IMR-90 (cell line): Measurements from ENCODE around the gene TBC1D16. TPM values are rescaled to one million over a fixed set of nuclear protein-coding genes. Genes with fewer than 3 reads are reported as not detected.

Experiments
- ATAC-seq: fragments of 200-7000 bp; cut with Tn5 transposase; 2 replicates; pipeline ENCODE4 v1.9.1; 2020; ENCODE audit warnings: low read depth, mild to moderate bottlenecking, moderate library complexity
- BruUV-seq: library from RNA; stranded (reverse); fragments of 400-500 nt; replicated peaks from 2 replicates; lab custom pipeline; 2021; lab: Mats Ljungman, UMichigan
- CTCF ChIA-PET: fragments of 300-600 bp; formaldehyde crosslinking; extraction: SDS; loops from one replicate; lab custom pipeline; 2021; ENCODE audit warnings: antibody characterized with exemption; lab: Yijun Ruan, JAX
- POLR2A ChIA-PET: fragments of 300-600 bp; sonication (Branson Sonifier 250); formaldehyde crosslinking; loops from one replicate; lab custom pipeline; 2022; ENCODE audit warnings: antibody characterized with exemption; ENCODE audit not compliant: unreplicated experiment; lab: Charles Lee
- DNase-seq: peaks from one replicate; pipeline ENCODE4 v3.0.0; 2013
- H2AFZ ChIP-seq: replicated peaks from 2 replicates; pipeline ENCODE3; 2013; ENCODE audit warnings: low read length, mild to moderate bottlenecking; ENCODE audit not compliant: poor library complexity
- H2AK5ac ChIP-seq: 2 replicates; pipeline ENCODE4 v1.6.1; 2013; ENCODE audit warnings: low read depth, low read length, inconsistent platforms
- H2AK9ac ChIP-seq: replicated peaks from 2 replicates; pipeline ENCODE3; 2013; ENCODE audit warnings: mild to moderate bottlenecking, low read depth, low read length, moderate library complexity; ENCODE audit not compliant: poor library complexity
- H2BK120ac ChIP-seq: 2 replicates; pipeline ENCODE4 v1.6.1; 2013; ENCODE audit warnings: low read depth, low read length, inconsistent platforms
- H2BK15ac ChIP-seq: 3 replicates; pipeline ENCODE4 v1.6.1; 2013; ENCODE audit warnings: low read depth, low read length, inconsistent platforms
- H2BK20ac ChIP-seq: 2 replicates; pipeline ENCODE4 v1.6.1; 2013; ENCODE audit warnings: low read depth, mild to moderate bottlenecking, inconsistent platforms, low read length, moderate library complexity
- H2BK5ac ChIP-seq: 2 replicates; pipeline ENCODE4 v1.6.1; 2013; ENCODE audit warnings: mild to moderate bottlenecking, low read depth, low read length, inconsistent platforms; ENCODE audit not compliant: poor library complexity, severe bottlenecking
- H3K14ac ChIP-seq: replicated peaks from 2 replicates; pipeline ENCODE4 v1.6.1; 2013; ENCODE audit warnings: low read depth, low read length, inconsistent platforms
- H3K18ac ChIP-seq: 2 replicates; pipeline ENCODE4 v1.6.1; 2013; ENCODE audit warnings: low read depth, low read length, control low read depth
- H3K23ac ChIP-seq: 2 replicates; pipeline ENCODE4 v1.6.1; 2013; ENCODE audit warnings: low read depth, low read length, inconsistent platforms
- H3K27ac ChIP-seq: 2 replicates; pipeline ENCODE4 v1.5.1; 2013; ENCODE audit warnings: mild to moderate bottlenecking, control low read depth, low read length; ENCODE audit not compliant: insufficient read depth
- H3K27me3 ChIP-seq: 2 replicates; pipeline ENCODE4 v1.6.1; 2013; ENCODE audit warnings: low read length; ENCODE audit not compliant: control insufficient read depth, insufficient read depth
- H3K36me3 ChIP-seq: 2 replicates; pipeline ENCODE4 v1.6.1; 2013; ENCODE audit warnings: low read length, mixed read lengths; ENCODE audit not compliant: control insufficient read depth, insufficient read depth
- H3K4ac ChIP-seq: 2 replicates; pipeline ENCODE4 v1.6.1; 2013; ENCODE audit warnings: low read depth, low read length, inconsistent platforms
- H3K4me1 ChIP-seq: 2 replicates; pipeline ENCODE4 v1.6.1; 2013; ENCODE audit warnings: low read length, mixed read lengths; ENCODE audit not compliant: control insufficient read depth, insufficient read depth
- H3K4me2 ChIP-seq: 2 replicates; pipeline ENCODE4 v1.6.1; 2013; ENCODE audit warnings: low read depth, mild to moderate bottlenecking, control low read depth, low read length, moderate library complexity
- H3K4me3 ChIP-seq: 2 replicates; pipeline ENCODE4 v1.5.1; 2013; ENCODE audit warnings: low read depth, mild to moderate bottlenecking, control low read depth, low read length, moderate library complexity; ENCODE audit not compliant: insufficient read depth
- H3K56ac ChIP-seq: 2 replicates; pipeline ENCODE4 v1.6.1; 2013; ENCODE audit warnings: low read length, inconsistent platforms; ENCODE audit not compliant: insufficient read depth; ENCODE audit errors: extremely low read depth
- H3K79me1 ChIP-seq, 2 experiments: 2 replicates each; pipeline ENCODE4 v1.6.1; 2013; ENCODE audit warnings: low read length in 2 of 2, inconsistent platforms in 1 of 2, low read depth in 1 of 2
- H3K9ac ChIP-seq: 2 replicates; pipeline ENCODE4 v1.6.1; 2013; ENCODE audit warnings: low read depth, low read length, control low read depth
- H3K9me1 ChIP-seq: 2 replicates; pipeline ENCODE4 v1.6.1; 2013; ENCODE audit warnings: low read length, inconsistent platforms; ENCODE audit not compliant: insufficient read depth
- H3K9me3 ChIP-seq: 2 replicates; pipeline ENCODE4 v1.6.1; 2013; ENCODE audit warnings: low read length; ENCODE audit not compliant: control insufficient read depth, insufficient read depth
- H4K20me1 ChIP-seq: 2 replicates; pipeline ENCODE4 v1.6.1; 2013; ENCODE audit warnings: low read length, inconsistent platforms; ENCODE audit not compliant: insufficient read depth
- H4K5ac ChIP-seq: 2 replicates; pipeline ENCODE4 v1.6.1; 2013; ENCODE audit warnings: mild to moderate bottlenecking, low read depth, low read length, control low read depth
- H4K8ac ChIP-seq, 2 experiments: 2 replicates each; pipeline ENCODE4 v1.6.1; 2013; ENCODE audit warnings: low read depth in 2 of 2, low read length in 2 of 2, control low read depth in 1 of 2, inconsistent platforms in 1 of 2
- H4K91ac ChIP-seq: 2 replicates; pipeline ENCODE4 v1.6.1; 2013; ENCODE audit warnings: low read depth, low read length, inconsistent platforms; ENCODE audit not compliant: insufficient read depth
- BHLHE40 ChIP-seq: fragments of 150-350 bp; IDR thresholded peaks from 2 replicates; pipeline ENCODE4 v1.6.1; 2016; ENCODE audit warnings: mild to moderate bottlenecking, low read depth, low read length
- CEBPB ChIP-seq: IDR thresholded peaks from 2 replicates; pipeline ENCODE4 v1.6.1; 2012; ENCODE audit warnings: low read depth, low read length, improper control_type of control experiment
- MAZ ChIP-seq: IDR thresholded peaks from 2 replicates; pipeline ENCODE4 v1.6.1; 2012; ENCODE audit warnings: low read depth, mild to moderate bottlenecking, low read length, improper control_type of control experiment, moderate library complexity, borderline replicate concordance
- MXI1 ChIP-seq: IDR thresholded peaks from 2 replicates; pipeline ENCODE4 v1.6.1; 2012; ENCODE audit warnings: low read depth, mild to moderate bottlenecking, low read length, moderate library complexity, borderline replicate concordance
- NFE2L2 ChIP-seq: fragments of 150-350 bp; IDR thresholded peaks from 2 replicates; pipeline ENCODE4 v1.6.1; 2016; ENCODE audit warnings: low read depth, mild to moderate bottlenecking, low read length
- POLR2A ChIP-seq: IDR thresholded peaks from 2 replicates; pipeline ENCODE4 v1.6.1; 2012; ENCODE audit warnings: mild to moderate bottlenecking, low read depth, low read length
- RCOR1 ChIP-seq: IDR thresholded peaks from 2 replicates; pipeline ENCODE4 v1.6.1; 2012; ENCODE audit warnings: mild to moderate bottlenecking, low read length, improper control_type of control experiment; ENCODE audit not compliant: insufficient replicate concordance
- WGBS, 2 experiments: methylation state at CpG; one replicate each; pipeline versions ENCODE4 v1.1.5 to v1.1.7; 2013; ENCODE audit warnings: missing lambda C conversion rate in 2 of 2; ENCODE audit not compliant: insufficient read length in 1 of 2; ENCODE audit errors: extremely low coverage in 2 of 2; 5-methylcytosine and 5-hydroxymethylcytosine counted together
- dilution Hi-C: fragments of 300-500 bp; cut with HindIII; formaldehyde crosslinking; loops from one replicate; pipeline ENCODE4 v1.14.3; 2018; ENCODE audit warnings: low sequenced_read_pairs; ENCODE audit not compliant: unreplicated experiment
- in situ Hi-C: fragments of 300-500 bp; cut with MboI; formaldehyde crosslinking; loops from 3 replicates; pipeline ENCODE4 v1.14.3; 2019; ENCODE audit warnings: low sequenced_read_pairs, inconsistent platforms, mixed read lengths
- intact Hi-C: fragments of 100-400 bp; cut with micrococcal nuclease; formaldehyde crosslinking; loops from 2 replicates; pipeline ENCODE4 v1.10.0; 2022
- polyA plus RNA-seq, 3 experiments: library from polyadenylated mRNA; depleted of rRNA; stranded (reverse); fragments of >200 nt; gene quantifications; 2 replicates each; pipeline ENCODE4 v1.2.3, GENCODE V29; 2012; ENCODE audit warnings: low replicate concordance in 1 of 3
- total RNA-seq: library from RNA; depleted of rRNA; stranded (reverse); fragments of >200 nt; gene quantifications from 2 replicates; pipeline ENCODE4 v1.2.3, GENCODE V29; 2012
- TF ChIP-seq, protein P1 (sequence below): conservative IDR thresholded peaks from 2 replicates; pipeline ENCODE4 v1.5.1; 2012; ENCODE audit warnings: mild to moderate bottlenecking, low read depth, low read length, improper control_type of control experiment

Gene TBC1D16
- total and polyA plus RNA-seq, 2 of the 4 experiments (the other 2 are of a cell fraction), result 10.1 to 16.7 TPM

DNA sequence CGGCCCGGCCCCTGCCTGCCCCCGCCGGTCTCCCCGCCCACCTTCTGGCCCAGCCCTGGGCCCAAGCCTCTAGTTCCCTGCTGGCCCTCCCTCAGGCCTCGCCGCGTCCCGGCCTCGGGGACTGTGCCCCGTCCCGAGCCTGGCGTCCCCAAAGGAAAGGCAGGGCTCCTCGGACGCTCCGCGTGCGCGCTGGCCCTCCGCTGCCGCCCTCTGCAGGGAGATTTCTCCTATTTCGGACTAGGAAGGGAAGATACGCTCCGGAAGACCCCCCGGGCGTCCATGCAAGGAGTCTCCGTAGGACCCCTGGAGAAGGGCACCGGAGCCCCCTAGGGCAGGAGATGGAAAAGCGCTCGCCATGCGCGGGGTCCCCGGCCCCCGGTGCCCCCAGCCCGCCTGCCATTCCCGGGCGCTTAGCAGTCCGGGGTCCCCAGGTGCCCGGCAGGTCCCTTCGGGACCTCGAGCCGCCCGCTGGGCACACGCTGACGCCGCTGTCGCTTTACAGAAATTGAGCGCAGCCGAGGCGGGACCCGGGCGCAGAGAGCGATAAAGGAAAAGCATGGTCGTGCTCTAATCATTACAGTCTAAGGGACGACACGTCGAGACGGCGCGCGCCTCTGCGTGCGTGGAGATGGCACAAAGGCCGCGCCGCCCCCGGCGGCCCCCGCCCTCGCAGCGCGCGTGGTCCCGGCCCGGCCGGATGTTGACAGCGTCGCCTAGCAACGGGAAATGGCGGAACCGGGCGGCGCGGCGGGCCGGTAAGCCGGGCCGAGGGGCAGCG is 454 bp upstream of the TBC1D16 start, which contains the start of gene CCDC40:
CCDC40 (plus strand) TSS at position 706 of the 778 bp plus-strand sequence; CDS start at position 727, 21 bp downstream.
- ChIA-PET CTCF (no interaction called here), POLR2A (no interaction called here)
- Histone ChIP-seq H3K27me3 (no peaks in the 10 kb centered on the region), H3K56ac (peak within 1 kb of the TSS; percentile 38; the same call in 1 of the 2 replicates), H2BK20ac (no peak within 1 kb of the TSS), H3K9ac (peak within 1 kb of the TSS; percentile 97), H3K4ac (peak within 1 kb of the TSS; percentile 88), H3K4me3 (peak within 1 kb of the TSS; percentile 79), H2AK5ac (peak within 1 kb of the TSS; percentile 61; the same call in 1 of the 2 replicates), H4K20me1 (peaks cover 35% of the 10 kb centered on the region), H3K14ac (peak within 1 kb of the TSS; percentile 73), H4K91ac (peak within 1 kb of the TSS; percentile 74; the same call in 1 of the 2 replicates), H3K4me2 (peak within 1 kb of the TSS; percentile 99), H3K4me1 (no peaks in the 10 kb centered on the region; the same call in 1 of the 2 replicates), H3K23ac (0 out of 2 replicates have a peak within 1 kb of the TSS, but pooled peaks have one; percentile 53), H3K79me1 (peaks cover 33 to 46% of the 10 kb centered on the region in 2 experiments), H4K5ac (peak within 1 kb of the TSS; percentile 81), H3K27ac (peak within 1 kb of the TSS; percentile 97), H3K18ac (peak within 1 kb of the TSS; percentile 86; the same call in 1 of the 2 replicates), H4K8ac (peak within 1 kb of the TSS; percentile 22 to 88), H2BK5ac (peak within 1 kb of the TSS; percentile 80), H2BK120ac (no peak within 1 kb of the TSS), H2AK9ac (peak within 1 kb of the TSS; percentile 92), H3K36me3 (peaks cover 2% of the 10 kb centered on the region; the same call in 1 of the 2 replicates), H3K9me3 (no peaks in the 10 kb centered on the region), H2BK15ac (no peak within 1 kb of the TSS), H3K9me1 (peaks cover 8% of the 10 kb centered on the region), H2AFZ (peak within 1 kb of the TSS; percentile 99)
- DNase-seq (peak; percentile 59), ATAC-seq (peak; percentile 89)
- dilution Hi-C loops (no loop called here), intact Hi-C loops (no loop called here), in situ Hi-C loops (no loop called here)
- TF ChIP-seq MXI1 (peak; percentile 49; the same call in 1 of the 2 replicates), RCOR1 (no peak), MAZ (peak; percentile 93; the same call in 1 of the 2 replicates), POLR2A (peak; percentile 86), NFE2L2 (no peak), BHLHE40 (peak; percentile 48; the same call in 1 of the 2 replicates), CEBPB (no peak)
- TF ChIP-seq, protein P1, sequence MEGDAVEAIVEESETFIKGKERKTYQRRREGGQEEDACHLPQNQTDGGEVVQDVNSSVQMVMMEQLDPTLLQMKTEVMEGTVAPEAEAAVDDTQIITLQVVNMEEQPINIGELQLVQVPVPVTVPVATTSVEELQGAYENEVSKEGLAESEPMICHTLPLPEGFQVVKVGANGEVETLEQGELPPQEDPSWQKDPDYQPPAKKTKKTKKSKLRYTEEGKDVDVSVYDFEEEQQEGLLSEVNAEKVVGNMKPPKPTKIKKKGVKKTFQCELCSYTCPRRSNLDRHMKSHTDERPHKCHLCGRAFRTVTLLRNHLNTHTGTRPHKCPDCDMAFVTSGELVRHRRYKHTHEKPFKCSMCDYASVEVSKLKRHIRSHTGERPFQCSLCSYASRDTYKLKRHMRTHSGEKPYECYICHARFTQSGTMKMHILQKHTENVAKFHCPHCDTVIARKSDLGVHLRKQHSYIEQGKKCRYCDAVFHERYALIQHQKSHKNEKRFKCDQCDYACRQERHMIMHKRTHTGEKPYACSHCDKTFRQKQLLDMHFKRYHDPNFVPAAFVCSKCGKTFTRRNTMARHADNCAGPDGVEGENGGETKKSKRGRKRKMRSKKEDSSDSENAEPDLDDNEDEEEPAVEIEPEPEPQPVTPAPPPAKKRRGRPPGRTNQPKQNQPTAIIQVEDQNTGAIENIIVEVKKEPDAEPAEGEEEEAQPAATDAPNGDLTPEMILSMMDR, result 0 out of 2 replicates have a peak, but pooled peaks have one; percentile 3
- no TSS peak for BruUV-seq
- 0% methylated on average over 54 of the region's 89 CpGs; no CpG with 5 or more reads in 1 of the 2 experiments for WGBS, 2 experiments
